Spleen (tissue), 11 donors: ENCODE results near the gene SNRNP70. TPM values are rescaled to one million over a fixed set of nuclear protein-coding genes. Genes with fewer than 3 reads are reported as not detected.
A peak's percentile ranks its signal among the peaks of the same experiment; 100 is the strongest.

ENCODE experiments used
- DNase-seq: peaks from one replicate; pipeline ENCODE4 v3.0.0-alpha.2; 2020
- H3K27ac ChIP-seq, 8 donors: fragments of 200-600 bp; sonication (generic) in 7 of 8; 1 replicate in 4 of 8; 2 replicates in 4 of 8; pipeline versions ENCODE4 v1.5.0 to v1.8.0; 2016 to 2021; ENCODE audit warnings: inconsistent platforms in 4 of 8, mild to moderate bottlenecking in 4 of 8, moderate library complexity in 1 of 8
- H3K27me3 ChIP-seq, 7 donors: fragments of 200-600 bp; sonication (generic) in 6 of 7; replicated peaks in 1 of 7; 1 replicate in 4 of 7; 2 replicates in 3 of 7; pipeline versions ENCODE4 v1.5.0 to v1.8.0; 2016 to 2021; ENCODE audit warnings: inconsistent platforms in 3 of 7, mild to moderate bottlenecking in 1 of 7
- H3K36me3 ChIP-seq, 6 donors: fragments of 200-600 bp; sonication (generic) in 5 of 6; 1 replicate in 4 of 6; 2 replicates in 2 of 6; pipeline versions ENCODE4 v1.5.0 to v1.8.0; 2016 to 2021; ENCODE audit warnings: inconsistent platforms in 2 of 6
- H3K4me1 ChIP-seq, 6 donors: fragments of 200-600 bp; sonication (generic) in 5 of 6; 1 replicate in 3 of 6; 2 replicates in 3 of 6; pipeline versions ENCODE4 v1.5.0 to v1.8.0; 2016 to 2021; ENCODE audit warnings: inconsistent platforms in 3 of 6
- H3K4me3 ChIP-seq, 8 donors: fragments of 200-600 bp; sonication (generic) in 7 of 8; 1 replicate in 4 of 8; 2 replicates in 4 of 8; pipeline versions ENCODE4 v1.5.0 to v1.8.0; 2016 to 2021; ENCODE audit warnings: inconsistent platforms in 4 of 8, mild to moderate bottlenecking in 4 of 8, moderate library complexity in 2 of 8
- H3K9me3 ChIP-seq, 8 donors: fragments of 200-600 bp; sonication (generic) in 7 of 8; 1 replicate in 4 of 8; 2 replicates in 4 of 8; pipeline versions ENCODE4 v1.5.0 to v1.8.0; 2016 to 2021; ENCODE audit warnings: inconsistent platforms in 4 of 8
- CTCF ChIP-seq, 11 experiments: fragments of 200-600 bp in 7 of 11; fragments of 450-650 bp in 4 of 11; sonication (generic) in 4 of 11; IDR thresholded peaks in 8 of 11; conservative IDR thresholded peaks in 3 of 11; 1 replicate in 7 of 11; 2 replicates in 4 of 11; pipeline versions ENCODE4 v1.4.0 to v1.8.0; 2016 to 2021; ENCODE audit warnings: antibody characterized with exemption in 11 of 11, inconsistent platforms in 4 of 11, mild to moderate bottlenecking in 1 of 11
- POLR2A ChIP-seq, 3 donors: fragments of 450-650 bp; IDR thresholded peaks; one replicate each; pipeline ENCODE4 v1.5.1; 2017; ENCODE audit warnings: antibody characterized with exemption in 3 of 3, mild to moderate bottlenecking in 1 of 3
- POLR2AphosphoS5 ChIP-seq, 3 donors: sonication (generic); formaldehyde crosslinking; IDR thresholded peaks; one replicate each; pipeline ENCODE4 v1.5.1; 2017; ENCODE audit warnings: antibody characterized with exemption in 3 of 3
- WGBS, 5 donors: extraction: QIAGEN DNeasy Blood & Tissue Kit in 3 of 5; methylation state at CpG; one replicate each; pipeline versions ENCODE4 v1.1.5 to v1.1.7; 2013 to 2018; 5-methylcytosine and 5-hydroxymethylcytosine counted together
- intact Hi-C: fragments of 100-400 bp; cut with DNase I; formaldehyde crosslinking; loops from one replicate; pipeline ENCODE4 v1.15.0; 2023; ENCODE audit warnings: low total_unique reads
- polyA plus RNA-seq, 3 donors: library from polyadenylated mRNA; stranded (reverse); fragments of 200-250 nt; gene quantifications; one replicate each; pipeline ENCODE4 v1.2.1, GENCODE V29; 2013
- total RNA-seq, 7 donors: library from RNA; depleted of rRNA in 3 of 7; stranded (reverse); fragments of >200 nt in 3 of 7; fragmentation: NEBNext Ultra II Directional in 4 of 7; extraction: Animal tissue kit (Norgen Biotek cat#: 25700) in 4 of 7; gene quantifications; one replicate each; pipeline versions ENCODE4 v1.1.0 to v1.2.1, GENCODE V29; 2016 to 2021
- donor health status: healthy with polysubstance abuse.
- donor health status: DM: no; HTN: no; CAD: no; lungs with moderate emphysema.
- donor health status: DM: no; HTN: no; CAD: no.
- donor health status: Bipolar disorder and iron deficiency.
- donor health status: healthy.
- donor health status: DM: no; HTN: no; CAD: no.
- donor health status: DM: yes; HTN: yes; CAD: no.

SNRNP70 gene
- total and polyA plus RNA-seq, 10 donors, result 198 to 559 (median 272) TPM

GRCh38 chr19:49116544-49116943 is 31.3 kb downstream of the SNRNP70 start:
- H3K4me3 ChIP-seq, result no peak overlapping the region
- no peak for DNase-seq
- TF ChIP-seq CTCF (IDR thresholded peaks at IDR 0.05 in 8 of 11, conservative IDR thresholded peaks at IDR 0.05 in 3 of 11) (no peak), POLR2A (IDR thresholded peaks at IDR 0.05) (no peak), POLR2AphosphoS5 (IDR thresholded peaks at IDR 0.05) (peak in 1 of 3 donors; percentile 26)
- H3K4me1 ChIP-seq, result peaks cover 24 to 68% (median 49%) of the 10 kb centered on the region in 6 donors
- 12 to 50% (median 36%) methylated on average over 1 of the region's 1 CpG for WGBS, 5 donors
- no peaks in the 10 kb centered on the region for H3K36me3 ChIP-seq
- H3K27me3 ChIP-seq, result peaks cover 0 to 22% (median 12%) of the 10 kb centered on the region in 7 donors
- intact Hi-C loops, result no loop called here
- H3K27ac ChIP-seq, result peak overlapping the region in 2 of 8 donors; percentile 15 to 30
- H3K9me3 ChIP-seq, result no peaks in the 10 kb centered on the region

GRCh38 chr19:49117677-49118564 is 32.7 kb downstream of the SNRNP70 start:
- peaks cover 24 to 68% (median 48%) of the 10 kb centered on the region in 6 donors for H3K4me1 ChIP-seq
- no peak for TF ChIP-seq POLR2A (IDR thresholded peaks at IDR 0.05)
- TF ChIP-seq CTCF (IDR thresholded peaks at IDR 0.05 in 8 of 11, conservative IDR thresholded peaks at IDR 0.05 in 3 of 11), result no peak
- no peak for TF ChIP-seq POLR2AphosphoS5 (IDR thresholded peaks at IDR 0.05)
- H3K4me3 ChIP-seq, result peak overlapping the region in 7 of 8 donors; percentile 45 to 80 (median 56)
- intact Hi-C loops, result no loop called here
- no peaks in the 10 kb centered on the region for H3K9me3 ChIP-seq
- no peaks in the 10 kb centered on the region for H3K36me3 ChIP-seq
- whole genome bisulfite sequencing, 5 donors, result 45 to 70% (median 67%) methylated on average over 14 to 26 of the region's 26 CpGs
- DNase-seq, result no peak
- H3K27me3 ChIP-seq, result peaks cover 0 to 22% (median 12%) of the 10 kb centered on the region in 7 donors
- H3K27ac ChIP-seq, result peak overlapping the region; percentile 80 to 98 (median 95)

- H3K9me3 ChIP-seq, result no peaks in the 10 kb centered on the region
- peaks cover 0 to 22% (median 12%) of the 10 kb centered on the region in 7 donors for H3K27me3 ChIP-seq
- peaks cover 18 to 61% (median 41%) of the 10 kb centered on the region in 6 donors for H3K4me1 ChIP-seq
- H3K36me3 ChIP-seq, result no peaks in the 10 kb centered on the region
- WGBS, 5 donors, result 1% methylated on average over 34 to 85 of the region's 85 CpGs
- H3K4me3 ChIP-seq, result peak within 1 kb of the TSS; percentile 45 to 80 (median 56)
- peak; percentile 97 for DNase-seq
- intact Hi-C loops, result no loop called here
- TF ChIP-seq POLR2AphosphoS5 (IDR thresholded peaks at IDR 0.05) (peak; percentile 87 to 93 (median 88)), POLR2A (IDR thresholded peaks at IDR 0.05) (peak in 2 of 3 donors; percentile 61 to 65), CTCF (IDR thresholded peaks at IDR 0.05 in 8 of 11, conservative IDR thresholded peaks at IDR 0.05 in 3 of 11) (peak in 10 of 11 experiments; percentile 15 to 58 (median 42))
- H3K27ac ChIP-seq, result peak within 1 kb of the TSS; percentile 80 to 98 (median 95)
These were observed 33.5 kb downstream of the SNRNP70 start, which contains the start of gene C19orf73 for GRCh38 chr19:49118565-49119410. Gene C19orf73 (minus strand): TSS chr19:49119143. CDS start chr19:49119022, 121 bp downstream.
